A549 (cell line): ENCODE results near the gene ADAMTS1.

Experiments used
- CHD4 ChIP-seq: fragments of 200-600 bp; sonication (generic); IDR thresholded peaks from 2 replicates; pipeline ENCODE4 v1.6.1; 2016; ENCODE audit warnings: antibody characterized with exemption, mild to moderate bottlenecking, borderline replicate concordance
- CTCF ChIP-seq: fragments of >200 bp; sonication (Bioruptor Twin); formaldehyde crosslinking; IDR thresholded peaks from 3 replicates; pipeline ENCODE4 v1.5.1; 2016
- EHMT2 ChIP-seq: fragments of 200-600 bp; sonication (generic); IDR thresholded peaks from 2 replicates; pipeline ENCODE4 v1.6.1; 2016; ENCODE audit warnings: antibody characterized with exemption, low read depth, mild to moderate bottlenecking, moderate library complexity
- HDAC2 ChIP-seq: fragments of 200-600 bp; sonication (generic); IDR thresholded peaks from 2 replicates; pipeline ENCODE4 v1.6.1; 2016
- JUN ChIP-seq, 2 experiments: fragments of >200 bp; sonication (Bioruptor Twin); formaldehyde crosslinking; IDR thresholded peaks; 2 replicates in 1 of 2; 3 replicates in 1 of 2; pipeline ENCODE4 v1.6.1; 2016 to 2017
- NPAS2 ChIP-seq: fragments of 250-450 bp; sonication (Bioruptor Pico); IDR thresholded peaks from 2 replicates; pipeline ENCODE4 v1.8.0; 2022; ENCODE audit warnings: mild to moderate bottlenecking, moderate library complexity, borderline replicate concordance
- TF ChIP-seq, protein P1 (sequence below): IDR thresholded peaks from 2 replicates; pipeline ENCODE4 v1.6.1; 2012
- TF ChIP-seq, protein P2 (sequence below): fragments of >200 bp; sonication (Bioruptor Twin); formaldehyde crosslinking; IDR thresholded peaks from 2 replicates; pipeline ENCODE4 v1.6.1; 2016

DNA sequence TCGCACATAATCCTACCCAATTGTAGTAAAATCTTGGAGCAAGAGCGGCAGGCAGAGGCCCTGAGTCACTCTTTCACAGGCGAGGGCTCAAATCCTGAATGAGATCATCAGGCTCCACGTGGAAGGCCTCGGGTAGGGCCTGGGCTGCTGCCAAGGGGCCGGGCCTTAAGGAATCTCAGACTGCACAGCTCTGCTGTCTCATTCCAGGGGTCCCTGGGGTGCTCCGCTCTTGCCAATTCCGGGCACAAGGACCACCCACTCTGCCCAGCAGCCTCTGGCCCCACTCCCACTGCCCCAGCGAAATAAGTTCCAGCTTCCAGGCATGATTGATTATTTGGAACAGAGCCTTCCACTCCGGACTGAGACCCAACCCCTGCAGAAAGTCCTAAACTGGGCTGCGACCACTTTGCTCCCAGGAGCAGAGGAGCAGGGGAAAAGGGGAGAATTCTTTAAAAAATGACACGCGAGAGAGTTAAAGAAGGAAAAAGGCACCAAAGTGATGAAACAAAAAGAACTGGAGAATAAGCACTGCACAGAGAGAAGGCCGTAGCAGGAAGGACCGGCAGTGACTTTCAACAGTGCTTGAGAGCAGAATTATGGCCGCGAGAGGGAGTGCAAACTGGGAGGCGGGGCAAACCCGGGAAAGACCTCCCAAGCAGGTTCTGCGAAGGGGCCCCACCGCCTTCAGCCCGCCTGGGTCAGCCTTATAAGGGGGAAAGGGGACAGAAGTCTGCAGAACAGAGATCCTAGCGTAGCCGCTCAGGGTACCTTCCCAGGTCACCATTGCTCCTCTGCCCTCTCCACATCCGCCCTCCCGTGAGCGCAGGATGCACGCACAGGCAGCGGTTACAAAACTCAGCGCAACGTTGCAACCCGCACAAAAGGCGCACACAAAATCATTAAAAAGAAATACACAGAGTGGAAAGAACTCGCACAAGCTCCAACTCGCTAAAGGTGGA lies 2.0 kb downstream of the ADAMTS1 start:
- TF ChIP-seq CTCF (no peak), NPAS2 (CRISPR knock-in tag) (no peak), HDAC2 (no peak), JUN (IDR thresholded peaks at IDR 0.05) (no peak), CHD4 (no peak), EHMT2 (no peak)
- TF ChIP-seq, protein P1, sequence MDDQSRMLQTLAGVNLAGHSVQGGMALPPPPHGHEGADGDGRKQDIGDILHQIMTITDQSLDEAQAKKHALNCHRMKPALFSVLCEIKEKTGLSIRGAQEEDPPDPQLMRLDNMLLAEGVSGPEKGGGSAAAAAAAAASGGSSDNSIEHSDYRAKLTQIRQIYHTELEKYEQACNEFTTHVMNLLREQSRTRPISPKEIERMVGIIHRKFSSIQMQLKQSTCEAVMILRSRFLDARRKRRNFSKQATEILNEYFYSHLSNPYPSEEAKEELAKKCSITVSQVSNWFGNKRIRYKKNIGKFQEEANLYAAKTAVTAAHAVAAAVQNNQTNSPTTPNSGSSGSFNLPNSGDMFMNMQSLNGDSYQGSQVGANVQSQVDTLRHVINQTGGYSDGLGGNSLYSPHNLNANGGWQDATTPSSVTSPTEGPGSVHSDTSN = no peak
- TF ChIP-seq, protein P2, sequence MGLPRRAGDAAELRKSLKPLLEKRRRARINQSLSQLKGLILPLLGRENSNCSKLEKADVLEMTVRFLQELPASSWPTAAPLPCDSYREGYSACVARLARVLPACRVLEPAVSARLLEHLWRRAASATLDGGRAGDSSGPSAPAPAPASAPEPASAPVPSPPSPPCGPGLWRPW = no peak
